Measurements from ENCODE around the gene C4BPB. TPM values are rescaled to one million over a fixed set of nuclear protein-coding genes. Genes with fewer than 3 reads are reported as not detected.
A peak's percentile ranks its signal among the peaks of the same experiment; 100 is the strongest.

The C4BPB gene
- total and polyA plus RNA-seq, 4 donors, result 0.94 to 10.7 (median 5.2) TPM

DNA sequence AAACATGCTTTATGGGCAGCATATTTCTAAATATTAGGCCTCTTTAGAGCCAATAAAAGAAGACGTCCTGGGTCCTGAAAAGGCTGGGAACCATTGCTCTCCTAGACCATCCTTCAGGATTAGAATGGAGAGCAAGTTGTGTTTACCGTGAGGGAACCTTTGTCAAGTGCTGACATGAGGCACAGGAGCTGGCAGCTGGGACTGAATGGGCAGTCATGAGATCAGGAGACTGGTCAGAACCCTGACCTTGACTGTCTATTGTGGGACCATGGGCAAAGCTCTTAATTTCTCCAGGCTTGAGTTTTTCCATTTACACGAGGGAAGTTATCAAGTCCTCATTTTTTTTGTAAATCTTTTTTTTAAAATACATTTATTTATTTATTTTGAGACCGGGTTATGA lies 30.4 kb upstream of the C4BPB start:
- Histone ChIP-seq H3K9me3 (ENCODE audit: control insufficient read depth, low read length) (no peaks in the 10 kb centered on the region), H3K27ac (ENCODE audit: low read depth in 1 of 2, low read length in 2 of 2) (no peak overlapping the region), H3K36me3 (ENCODE audit: control insufficient read depth in 1 of 2, insufficient read depth in 2 of 2, low read length in 1 of 2) (peaks cover 2 to 6% of the 10 kb centered on the region in 2 donors), H3K27me3 (ENCODE audit: control insufficient read depth in 1 of 2, insufficient read depth in 2 of 2, low read length in 1 of 2) (no peaks in the 10 kb centered on the region), H3K4me3 (ENCODE audit: low read length in 2 of 2) (no peak overlapping the region), H3K4me1 (ENCODE audit: control insufficient read depth in 1 of 2, insufficient read depth in 2 of 2, low read length in 2 of 2) (no peaks in the 10 kb centered on the region)
- ATAC-seq (ENCODE audit: low FRiP score) (no peak), DNase-seq (no peak)
- intact Hi-C loops (cut with DNase I), result no loop called here
- WGBS, 2 donors, result 78 to 86% methylated on average over 4 of the region's 4 CpGs

DNA sequence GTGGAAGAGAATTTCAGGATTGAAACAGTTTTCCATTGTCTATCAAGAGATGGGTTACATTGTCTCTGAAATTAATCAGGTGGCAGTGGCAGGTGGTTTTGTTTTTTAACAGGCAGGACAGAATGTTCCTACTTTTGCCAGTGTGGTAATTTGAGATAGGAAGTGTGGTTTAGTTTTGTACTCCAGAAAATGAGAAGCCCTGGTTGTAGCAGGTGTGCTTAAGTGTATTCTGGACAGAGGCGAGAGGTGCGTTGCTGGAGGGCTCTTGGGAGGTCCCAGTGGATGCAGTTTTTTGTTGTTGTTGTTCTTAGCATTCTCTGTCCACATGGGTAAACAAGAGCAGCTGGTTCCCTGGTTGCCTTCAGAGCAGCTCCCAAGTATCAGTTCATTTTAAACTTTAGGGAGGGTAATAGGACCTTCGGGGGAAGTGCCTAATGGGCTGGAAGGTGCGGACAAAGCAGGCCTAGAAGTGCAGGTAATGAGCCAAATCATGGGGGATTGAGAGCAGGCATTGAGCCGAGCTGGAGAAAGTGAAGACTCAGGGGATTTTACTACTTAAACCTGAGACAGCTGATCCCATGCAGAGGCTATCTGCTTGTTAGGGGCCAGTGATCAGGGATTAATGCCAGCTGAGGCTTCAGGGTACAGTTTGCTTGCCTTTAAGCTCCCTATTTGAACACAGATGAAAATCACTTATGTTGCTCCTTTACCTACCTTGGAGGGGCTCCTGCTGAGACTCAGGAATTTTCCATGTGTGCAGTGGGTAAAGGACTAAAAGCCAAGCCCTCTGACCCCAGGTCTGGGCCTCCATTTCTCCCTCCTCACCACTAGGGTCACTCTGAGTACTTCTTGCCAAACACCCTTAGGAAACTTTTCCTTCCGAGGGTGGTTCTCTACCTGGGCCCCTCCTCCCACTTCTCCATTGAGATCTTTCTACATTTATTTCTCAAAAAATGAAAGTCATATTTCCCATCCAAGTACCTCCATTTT lies 29.5 kb upstream of the C4BPB start:
- Histone ChIP-seq H3K4me1 (ENCODE audit: control insufficient read depth in 1 of 2, insufficient read depth in 2 of 2, low read length in 2 of 2) (no peaks in the 10 kb centered on the region), H3K27me3 (ENCODE audit: control insufficient read depth in 1 of 2, insufficient read depth in 2 of 2, low read length in 1 of 2) (no peaks in the 10 kb centered on the region), H3K36me3 (ENCODE audit: control insufficient read depth in 1 of 2, insufficient read depth in 2 of 2, low read length in 1 of 2) (peaks cover 3 to 8% of the 10 kb centered on the region in 2 donors), H3K27ac (ENCODE audit: low read depth in 1 of 2, low read length in 2 of 2) (no peak overlapping the region), H3K9me3 (ENCODE audit: control insufficient read depth, low read length) (no peaks in the 10 kb centered on the region), H3K4me3 (ENCODE audit: low read length in 2 of 2) (no peak overlapping the region)
- WGBS, 2 donors, result 83 to 86% methylated on average over 6 of the region's 6 CpGs
- ATAC-seq (ENCODE audit: low FRiP score) (no peak), DNase-seq (no peak)
- intact Hi-C loops (cut with DNase I), result no loop called here

DNA sequence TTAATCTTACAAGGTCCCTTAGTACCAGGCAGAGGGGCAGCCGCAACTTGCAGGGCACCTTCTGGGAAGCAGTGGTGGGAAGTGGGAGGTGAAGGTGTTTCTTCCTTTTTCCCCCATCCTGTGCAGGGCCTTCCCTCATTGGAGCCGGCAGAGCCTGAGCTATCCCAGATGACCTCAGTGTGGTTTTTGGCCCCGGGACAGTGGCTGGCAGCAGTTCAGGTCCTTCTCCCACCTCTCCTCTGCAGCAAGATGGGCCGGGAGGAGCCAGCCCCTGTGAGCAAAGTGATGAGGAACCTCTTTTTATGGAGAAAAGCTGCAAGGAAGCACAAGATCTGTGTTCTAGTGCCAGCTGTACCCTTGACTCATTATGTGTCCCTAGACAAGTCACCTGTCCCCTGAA lies 28.8 kb upstream of the C4BPB start:
- H3K4me1 ChIP-seq (ENCODE audit: control insufficient read depth in 1 of 2, insufficient read depth in 2 of 2, low read length in 2 of 2), result no peaks in the 10 kb centered on the region
- H3K27me3 ChIP-seq (ENCODE audit: control insufficient read depth in 1 of 2, insufficient read depth in 2 of 2, low read length in 1 of 2), result no peaks in the 10 kb centered on the region
- no peak for DNase-seq
- H3K9me3 ChIP-seq (ENCODE audit: control insufficient read depth, low read length), result no peaks in the 10 kb centered on the region
- 40 to 46% methylated on average over 4 of the region's 4 CpGs for WGBS, 2 donors
- peaks cover 3 to 8% of the 10 kb centered on the region in 2 donors for H3K36me3 ChIP-seq (ENCODE audit: control insufficient read depth in 1 of 2, insufficient read depth in 2 of 2, low read length in 1 of 2)
- no peak overlapping the region for H3K4me3 ChIP-seq (ENCODE audit: low read length in 2 of 2)
- H3K27ac ChIP-seq (ENCODE audit: low read depth in 1 of 2, low read length in 2 of 2), result no peak overlapping the region
- ATAC-seq (ENCODE audit: low FRiP score), result no peak
- intact Hi-C loops (cut with DNase I), result no loop called here

DNA sequence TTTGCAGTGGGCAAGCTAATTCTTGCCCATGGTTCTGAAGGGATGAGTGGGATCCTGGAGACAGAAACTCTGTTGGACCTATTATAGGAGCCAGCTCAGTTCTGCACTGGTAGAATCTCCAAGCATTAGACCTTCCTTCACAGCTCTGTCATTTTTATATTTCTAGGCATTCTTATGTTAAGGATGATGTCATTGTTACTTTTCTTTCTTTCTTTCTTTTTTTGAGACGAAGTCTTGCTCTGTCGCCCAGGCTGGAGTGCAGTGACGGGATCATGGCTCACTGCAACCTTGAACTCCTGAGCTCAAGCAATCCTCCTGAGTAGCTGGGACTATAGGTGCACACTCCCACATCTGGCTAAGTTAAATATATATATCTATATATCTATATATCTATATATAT lies 28.1 kb upstream of the C4BPB start:
- H3K36me3 ChIP-seq (ENCODE audit: control insufficient read depth in 1 of 2, insufficient read depth in 2 of 2, low read length in 1 of 2), result peaks cover 3 to 8% of the 10 kb centered on the region in 2 donors
- intact Hi-C loops (cut with DNase I), result no loop called here
- no peak for ATAC-seq (ENCODE audit: low FRiP score)
- H3K4me1 ChIP-seq (ENCODE audit: control insufficient read depth in 1 of 2, insufficient read depth in 2 of 2, low read length in 2 of 2), result no peaks in the 10 kb centered on the region
- no peaks in the 10 kb centered on the region for H3K9me3 ChIP-seq (ENCODE audit: control insufficient read depth, low read length)
- no peak overlapping the region for H3K27ac ChIP-seq (ENCODE audit: low read depth in 1 of 2, low read length in 2 of 2)
- DNase-seq, result no peak
- H3K27me3 ChIP-seq (ENCODE audit: control insufficient read depth in 1 of 2, insufficient read depth in 2 of 2, low read length in 1 of 2), result no peaks in the 10 kb centered on the region
- no peak overlapping the region for H3K4me3 ChIP-seq (ENCODE audit: low read length in 2 of 2)
- 55 to 68% methylated on average over 3 of the region's 3 CpGs for WGBS, 2 donors

DNA sequence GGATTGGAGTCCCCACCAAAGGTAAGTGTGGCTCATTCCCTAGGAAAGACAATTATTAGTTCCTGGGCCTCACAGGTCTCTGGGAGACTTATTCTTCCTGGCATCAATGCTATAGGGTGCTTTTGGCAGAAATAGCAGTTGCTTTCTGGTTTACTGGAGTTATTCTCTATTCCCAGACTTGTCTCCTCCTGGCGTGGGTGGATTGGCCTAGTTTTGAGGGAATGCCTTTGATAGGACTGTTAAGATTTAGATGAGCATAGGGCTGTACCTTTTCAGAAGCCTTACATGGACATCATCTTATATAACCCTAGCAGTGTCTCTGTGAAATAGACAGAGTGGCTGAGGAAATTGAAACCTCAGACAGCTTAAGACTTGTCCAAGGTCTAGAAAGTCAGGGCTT lies 26.6 kb upstream of the C4BPB start:
- H3K27me3 ChIP-seq (ENCODE audit: control insufficient read depth in 1 of 2, insufficient read depth in 2 of 2, low read length in 1 of 2), result no peaks in the 10 kb centered on the region
- DNase-seq (no peak), ATAC-seq (ENCODE audit: low FRiP score) (no peak)
- no peak overlapping the region for H3K27ac ChIP-seq (ENCODE audit: low read depth in 1 of 2, low read length in 2 of 2)
- H3K4me1 ChIP-seq (ENCODE audit: control insufficient read depth in 1 of 2, insufficient read depth in 2 of 2, low read length in 2 of 2), result no peaks in the 10 kb centered on the region
- no peak overlapping the region for H3K4me3 ChIP-seq (ENCODE audit: low read length in 2 of 2)
- H3K36me3 ChIP-seq (ENCODE audit: control insufficient read depth in 1 of 2, insufficient read depth in 2 of 2, low read length in 1 of 2), result peaks cover 3 to 8% of the 10 kb centered on the region in 2 donors
- intact Hi-C loops (cut with DNase I), result no loop called here
- WGBS, 2 donors, result 86 to 89% methylated on average over 1 of the region's 1 CpG
- H3K9me3 ChIP-seq (ENCODE audit: control insufficient read depth, low read length), result no peaks in the 10 kb centered on the region

DNA sequence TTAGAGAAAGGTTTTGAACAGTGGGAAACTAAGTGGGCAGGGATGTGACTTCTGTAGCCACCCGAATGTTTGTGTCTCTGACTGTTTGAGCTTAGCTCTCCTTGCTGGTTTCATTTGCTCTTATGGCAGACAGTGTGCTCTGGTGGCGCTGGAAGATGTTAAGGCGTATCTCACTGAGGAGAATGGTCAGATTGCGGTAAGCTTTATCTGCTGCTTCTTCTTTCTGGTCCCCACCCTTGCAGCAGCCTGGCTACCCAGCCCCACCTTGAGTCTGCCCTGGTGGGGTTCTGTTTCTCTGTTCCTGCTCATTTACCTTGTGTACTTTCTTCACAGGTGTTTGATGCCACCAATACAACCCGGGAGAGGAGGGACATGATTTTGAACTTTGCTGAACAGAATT lies 25.6 kb upstream of the C4BPB start:
- ATAC-seq (ENCODE audit: low FRiP score) (no peak), DNase-seq (no peak)
- no peaks in the 10 kb centered on the region for H3K27me3 ChIP-seq (ENCODE audit: control insufficient read depth in 1 of 2, insufficient read depth in 2 of 2, low read length in 1 of 2)
- 90 to 96% methylated on average over 5 of the region's 5 CpGs for WGBS, 2 donors
- no peaks in the 10 kb centered on the region for H3K4me1 ChIP-seq (ENCODE audit: control insufficient read depth in 1 of 2, insufficient read depth in 2 of 2, low read length in 2 of 2)
- no peak overlapping the region for H3K4me3 ChIP-seq (ENCODE audit: low read length in 2 of 2)
- no peak overlapping the region for H3K27ac ChIP-seq (ENCODE audit: low read depth in 1 of 2, low read length in 2 of 2)
- peaks cover 3 to 8% of the 10 kb centered on the region in 2 donors for H3K36me3 ChIP-seq (ENCODE audit: control insufficient read depth in 1 of 2, insufficient read depth in 2 of 2, low read length in 1 of 2)
- H3K9me3 ChIP-seq (ENCODE audit: control insufficient read depth, low read length), result no peaks in the 10 kb centered on the region
- intact Hi-C loops (cut with DNase I), result no loop called here

DNA sequence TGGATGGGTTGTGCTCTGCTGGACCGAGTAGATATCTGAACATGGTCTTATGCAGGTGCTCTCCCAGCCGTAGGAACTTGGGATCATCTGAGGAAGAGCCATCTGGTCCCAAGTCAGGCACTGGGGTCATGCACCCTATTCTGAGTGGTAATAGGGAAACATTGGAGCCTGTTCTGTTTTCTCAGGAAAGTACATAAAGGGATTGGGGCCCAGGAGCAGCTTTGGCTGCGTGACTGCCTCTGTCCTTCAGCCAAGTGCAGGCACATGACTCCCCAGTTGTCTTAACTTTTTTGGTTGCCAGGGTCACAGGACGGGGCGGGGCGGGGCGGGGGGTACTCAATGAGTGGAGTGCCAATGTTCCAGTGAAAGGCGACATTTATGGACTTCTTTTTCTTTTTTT lies 24.1 kb upstream of the C4BPB start:
- 52 to 69% methylated on average over 8 of the region's 8 CpGs for WGBS, 2 donors
- ATAC-seq (ENCODE audit: low FRiP score) (peak; percentile 57), DNase-seq (no peak)
- intact Hi-C loops (cut with DNase I), result no loop called here
- no peaks in the 10 kb centered on the region for H3K4me1 ChIP-seq (ENCODE audit: control insufficient read depth in 1 of 2, insufficient read depth in 2 of 2, low read length in 2 of 2)
- peaks cover 3 to 9% of the 10 kb centered on the region in 2 donors for H3K36me3 ChIP-seq (ENCODE audit: control insufficient read depth in 1 of 2, insufficient read depth in 2 of 2, low read length in 1 of 2)
- no peak overlapping the region for H3K27ac ChIP-seq (ENCODE audit: low read depth in 1 of 2, low read length in 2 of 2)
- no peaks in the 10 kb centered on the region for H3K27me3 ChIP-seq (ENCODE audit: control insufficient read depth in 1 of 2, insufficient read depth in 2 of 2, low read length in 1 of 2)
- H3K9me3 ChIP-seq (ENCODE audit: control insufficient read depth, low read length), result no peaks in the 10 kb centered on the region
- H3K4me3 ChIP-seq (ENCODE audit: low read length in 2 of 2), result no peak overlapping the region

DNA sequence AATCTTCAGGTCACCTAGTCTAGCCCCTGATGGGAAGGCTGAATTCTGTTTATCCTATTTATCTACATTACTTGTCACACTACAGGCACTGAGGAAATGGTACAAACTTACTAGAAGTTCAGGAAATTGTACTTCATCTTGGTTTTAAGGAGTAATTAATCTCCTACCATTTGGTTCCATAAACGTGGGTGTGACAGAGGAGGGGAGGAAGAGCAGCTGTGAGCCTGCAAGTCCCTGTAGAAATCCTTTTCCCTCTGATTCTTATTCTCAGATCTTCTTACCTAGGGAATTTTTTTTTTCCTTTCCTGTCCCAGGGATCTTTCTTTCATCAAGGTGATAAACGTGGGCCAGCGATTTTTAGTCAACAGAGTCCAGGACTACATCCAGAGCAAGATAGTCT lies 21.5 kb upstream of the C4BPB start:
- Histone ChIP-seq H3K36me3 (ENCODE audit: control insufficient read depth in 1 of 2, insufficient read depth in 2 of 2, low read length in 1 of 2) (peaks cover 3 to 9% of the 10 kb centered on the region in 2 donors), H3K9me3 (ENCODE audit: control insufficient read depth, low read length) (no peaks in the 10 kb centered on the region), H3K27ac (ENCODE audit: low read depth in 1 of 2, low read length in 2 of 2) (no peak overlapping the region), H3K27me3 (ENCODE audit: control insufficient read depth in 1 of 2, insufficient read depth in 2 of 2, low read length in 1 of 2) (no peaks in the 10 kb centered on the region), H3K4me3 (ENCODE audit: low read length in 2 of 2) (no peak overlapping the region), H3K4me1 (ENCODE audit: control insufficient read depth in 1 of 2, insufficient read depth in 2 of 2, low read length in 2 of 2) (no peaks in the 10 kb centered on the region)
- intact Hi-C loops (cut with DNase I), result no loop called here
- no peak for ATAC-seq (ENCODE audit: low FRiP score)
- 55 to 63% methylated on average over 3 of the region's 3 CpGs for WGBS, 2 donors
- no peak for DNase-seq

DNA sequence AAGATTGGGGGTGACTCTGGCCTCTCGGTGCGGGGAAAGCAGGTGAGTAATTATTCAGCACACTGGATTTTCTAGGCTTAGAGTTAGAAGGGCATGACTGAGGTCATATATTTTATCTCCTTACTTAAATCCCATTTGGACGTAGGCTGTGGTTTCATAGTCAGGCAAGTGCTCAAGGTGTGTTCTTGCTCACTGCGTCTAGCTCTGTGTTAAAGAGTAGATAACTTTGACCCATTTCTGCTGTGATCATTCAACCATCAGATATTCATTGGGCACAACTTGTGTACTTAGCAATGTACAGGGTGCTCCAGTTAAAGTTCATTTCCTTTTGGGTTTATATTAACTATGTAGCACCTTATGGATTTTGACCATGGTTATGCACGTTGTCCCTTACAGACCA lies 21.0 kb upstream of the C4BPB start:
- no peak overlapping the region for H3K4me3 ChIP-seq (ENCODE audit: low read length in 2 of 2)
- intact Hi-C loops (cut with DNase I), result no loop called here
- H3K27ac ChIP-seq (ENCODE audit: low read depth in 1 of 2, low read length in 2 of 2), result no peak overlapping the region
- H3K36me3 ChIP-seq (ENCODE audit: control insufficient read depth in 1 of 2, insufficient read depth in 2 of 2, low read length in 1 of 2), result peaks cover 3 to 9% of the 10 kb centered on the region in 2 donors
- DNase-seq (no peak), ATAC-seq (ENCODE audit: low FRiP score) (no peak)
- H3K27me3 ChIP-seq (ENCODE audit: control insufficient read depth in 1 of 2, insufficient read depth in 2 of 2, low read length in 1 of 2), result no peaks in the 10 kb centered on the region
- H3K4me1 ChIP-seq (ENCODE audit: control insufficient read depth in 1 of 2, insufficient read depth in 2 of 2, low read length in 2 of 2), result no peaks in the 10 kb centered on the region
- 72 to 81% methylated on average over 5 of the region's 5 CpGs for WGBS, 2 donors
- no peaks in the 10 kb centered on the region for H3K9me3 ChIP-seq (ENCODE audit: control insufficient read depth, low read length)
